HT-29 (cell line): ENCODE results near the gene RAPGEF1. TPM values are rescaled to one million over a fixed set of nuclear protein-coding genes. Genes with fewer than 3 reads are reported as not detected.

Experiments used
- DNase-seq: peaks from one replicate; pipeline ENCODE4 v3.0.0-alpha.2; 2015; ENCODE audit warnings: low spot score
- total RNA-seq: library from RNA; depleted of rRNA; stranded (reverse); fragments of >200 nt; shearing (Covaris generic); gene quantifications from 2 replicates; pipeline ENCODE4 v1.2.3, GENCODE V29; 2014

The RAPGEF1 gene
- total RNA-seq, 1 experiment from 2014 or later = 15.7 TPM

DNA sequence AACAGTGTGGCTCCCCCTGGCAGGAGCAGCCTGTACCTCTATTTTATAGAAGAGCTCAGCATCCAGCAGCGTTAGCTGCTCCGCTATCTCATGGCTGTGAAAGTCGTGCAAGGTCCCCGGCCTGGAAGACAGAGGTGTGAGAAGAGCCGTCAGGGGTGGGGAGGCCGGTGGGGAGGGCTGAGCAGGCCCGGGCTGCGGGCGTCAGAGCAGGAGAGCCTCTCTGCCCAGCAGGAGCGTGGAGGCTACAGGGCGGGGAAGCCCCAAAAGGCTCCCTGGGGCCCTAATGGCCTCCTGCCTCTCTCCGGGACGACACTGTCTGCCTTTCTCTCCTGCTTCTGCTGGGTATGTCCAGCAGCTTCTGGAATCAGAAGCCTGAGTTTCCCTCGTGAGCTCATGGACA, 152.0 kb downstream of the RAPGEF1 start:
- DNase-seq = no peak

DNA sequence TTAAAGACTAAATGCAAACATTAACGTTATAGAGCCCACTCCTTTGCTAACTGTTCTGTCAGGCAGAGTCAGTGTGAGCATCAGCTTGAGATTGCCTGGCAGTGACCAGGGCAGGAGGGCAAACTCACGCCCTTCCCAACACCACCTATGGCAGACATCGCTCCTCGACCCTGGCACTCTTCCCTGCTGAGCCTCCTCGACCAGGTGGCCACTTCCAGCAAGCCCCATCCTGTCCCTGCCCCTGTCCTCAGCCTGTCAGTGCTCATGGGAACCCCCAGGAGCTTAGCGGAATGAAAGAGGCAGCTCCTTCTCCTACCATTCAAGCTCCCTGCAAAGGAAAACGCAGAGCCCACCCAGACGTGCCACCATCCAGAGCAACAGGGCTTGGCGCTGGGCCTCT, 152.5 kb downstream of the RAPGEF1 start:
- DNase-seq = no peak

DNA sequence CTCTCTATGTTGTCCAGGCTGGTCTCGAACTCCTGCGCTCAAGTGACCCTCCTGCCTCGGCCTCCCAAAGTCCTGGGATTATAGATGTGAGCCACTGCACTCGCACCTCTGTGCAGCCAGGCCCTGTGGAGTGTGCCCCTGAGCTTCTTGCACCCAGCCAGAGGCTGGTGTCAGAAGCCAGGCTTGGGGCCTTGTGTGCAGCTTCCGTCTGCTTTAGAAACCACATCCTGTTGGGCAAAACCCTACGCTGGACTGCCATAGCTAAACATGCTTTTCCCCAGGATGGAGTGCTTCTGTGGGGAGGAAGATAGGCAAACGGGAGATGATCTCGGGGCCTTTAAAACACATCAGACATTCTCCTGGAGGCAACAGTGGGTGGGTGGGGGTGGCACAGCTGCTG, 154.5 kb downstream of the RAPGEF1 start:
- no peak for DNase-seq

DNA sequence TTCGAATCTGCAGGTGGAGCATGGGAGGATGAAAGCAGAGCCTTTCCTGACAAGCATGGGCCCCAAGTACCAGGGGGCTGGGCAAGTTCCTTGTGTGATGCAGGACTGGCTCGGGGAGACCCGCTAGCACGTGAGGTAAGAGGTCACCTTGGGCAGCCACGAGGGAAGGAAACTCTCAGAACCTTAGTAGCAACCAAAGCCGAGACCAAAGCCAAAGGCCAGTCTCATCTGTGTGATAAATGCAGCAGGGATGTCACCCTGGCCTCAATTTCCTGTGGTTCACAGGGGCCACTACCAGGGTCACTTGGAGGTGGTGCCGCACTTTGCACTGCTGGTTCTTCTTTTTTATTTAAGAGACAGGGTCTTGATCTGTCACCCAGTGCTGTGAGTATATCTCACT, 155.0 kb downstream of the RAPGEF1 start:
- no peak for DNase-seq

GRCh38 chr9:131583836-131584555, 155.9 kb downstream of the RAPGEF1 start:
- DNase-seq = no peak

DNA sequence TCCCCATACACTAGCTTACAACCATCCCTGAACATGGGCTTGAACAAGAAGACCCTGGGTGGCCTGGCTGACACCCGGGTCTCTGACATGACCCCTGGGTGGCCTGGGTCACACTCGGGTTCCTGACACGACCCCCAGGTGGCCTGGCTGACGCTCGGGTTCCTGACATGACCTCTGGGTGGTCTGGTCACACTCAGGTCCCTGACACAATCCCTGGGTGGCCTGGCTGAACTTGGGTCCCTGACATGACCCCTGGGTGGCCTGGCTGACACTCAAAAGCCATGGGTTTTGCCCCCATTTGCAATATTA, 156.6 kb downstream of the RAPGEF1 start:
- DNase-seq = no peak

GRCh38 chr9:131582466-131583336, 157.2 kb downstream of the RAPGEF1 start:
- DNase-seq = no peak

DNA sequence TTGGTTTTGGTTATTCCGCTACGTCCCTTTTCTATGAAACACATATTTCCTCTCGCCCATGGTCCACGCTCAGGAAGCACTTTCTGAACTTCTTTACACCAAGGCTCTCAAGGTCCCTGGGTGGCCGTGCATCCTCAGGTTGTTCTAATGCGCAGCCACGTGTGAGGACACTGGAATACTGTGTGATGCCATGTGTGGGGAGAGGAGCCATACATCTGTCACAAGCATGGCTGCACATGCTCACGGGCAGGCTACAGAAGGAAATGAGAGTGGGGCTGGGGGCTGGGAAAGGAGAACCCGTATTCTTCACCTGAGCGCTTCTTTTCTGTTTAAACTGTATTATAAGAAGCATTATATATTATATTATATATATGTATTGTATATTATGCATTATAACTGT, 157.8 kb downstream of the RAPGEF1 start:
- no peak for DNase-seq

DNA sequence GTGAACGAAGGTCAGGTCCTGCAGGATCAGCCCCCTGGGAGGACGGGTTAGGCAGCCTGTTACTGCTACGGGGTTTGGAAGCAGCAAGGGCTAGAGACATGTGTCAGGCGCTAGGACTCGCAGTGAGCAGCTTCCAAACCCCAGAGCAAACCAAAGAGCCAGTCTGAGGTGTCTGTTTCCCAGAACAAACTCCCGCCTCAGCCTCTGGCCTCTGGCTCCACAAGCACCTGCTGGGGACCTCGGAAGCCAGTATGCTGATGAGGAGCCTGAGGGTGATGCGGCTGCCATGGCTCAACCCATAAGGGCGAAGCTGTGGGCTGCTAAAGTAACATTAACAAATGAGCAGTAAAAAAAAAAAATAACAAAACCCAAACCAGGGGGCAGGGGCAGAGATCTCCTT, 159.5 kb downstream of the RAPGEF1 start:
- DNase-seq = no peak

DNA sequence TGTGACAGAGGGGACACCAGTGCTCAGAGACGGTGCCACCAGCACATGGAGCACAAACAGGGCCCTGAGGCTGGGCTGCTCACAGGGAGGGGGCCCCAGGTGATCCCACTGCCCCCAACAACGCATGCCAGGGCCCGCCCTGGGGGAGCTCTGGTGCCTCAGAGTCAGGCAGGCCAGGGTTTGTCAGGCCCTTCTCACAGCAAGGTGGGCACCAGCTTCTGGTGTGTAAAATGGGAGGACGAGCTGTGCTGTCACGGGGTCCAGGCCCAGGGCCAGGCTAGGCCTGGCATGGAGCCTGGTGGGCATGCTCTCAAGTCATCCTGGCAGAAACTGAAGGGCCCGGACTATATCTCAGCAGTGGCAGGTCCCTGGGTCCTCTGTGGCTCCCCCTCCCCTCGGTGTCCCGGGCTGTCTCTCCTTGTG, 160.1 kb downstream of the RAPGEF1 start:
- no peak for DNase-seq

DNA sequence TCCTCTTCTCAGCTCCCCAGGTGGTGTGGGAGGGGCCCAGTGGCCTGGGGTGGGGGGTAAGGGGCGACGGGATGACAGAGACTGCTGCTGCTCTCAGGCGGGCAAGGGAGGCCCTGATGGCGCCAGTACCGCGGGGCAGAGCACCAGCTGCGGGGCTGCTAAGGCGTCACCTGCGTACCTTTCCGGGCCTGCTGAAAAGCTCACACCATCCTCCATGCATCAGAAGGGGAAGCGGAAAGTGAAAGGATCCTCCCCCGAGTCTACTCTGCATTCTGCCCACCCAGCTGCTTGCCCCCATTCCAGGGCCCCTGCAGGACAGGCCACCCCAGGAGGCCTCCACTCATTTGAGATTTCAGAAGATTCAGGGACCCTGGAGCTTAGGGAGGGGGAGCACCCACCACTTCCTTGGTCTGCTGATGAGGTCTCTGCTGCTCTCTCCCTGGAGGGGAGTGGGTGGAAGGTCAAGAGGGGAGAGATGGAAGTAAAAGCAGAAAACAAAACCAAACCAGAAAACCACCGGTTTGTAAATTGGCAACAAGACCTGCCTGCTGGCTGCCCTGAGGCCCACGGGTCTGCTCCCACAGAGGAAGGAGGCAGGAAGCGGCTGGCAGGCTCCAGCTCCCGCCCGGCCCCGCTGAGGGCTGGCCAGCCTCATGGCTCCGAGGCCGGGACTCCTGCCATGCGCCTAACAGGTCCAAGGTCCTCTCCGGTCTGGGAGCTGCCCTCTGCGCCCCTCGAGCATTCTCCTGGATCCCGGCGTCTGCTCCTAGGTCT, 161.0 kb downstream of the RAPGEF1 start:
- no peak for DNase-seq

DNA sequence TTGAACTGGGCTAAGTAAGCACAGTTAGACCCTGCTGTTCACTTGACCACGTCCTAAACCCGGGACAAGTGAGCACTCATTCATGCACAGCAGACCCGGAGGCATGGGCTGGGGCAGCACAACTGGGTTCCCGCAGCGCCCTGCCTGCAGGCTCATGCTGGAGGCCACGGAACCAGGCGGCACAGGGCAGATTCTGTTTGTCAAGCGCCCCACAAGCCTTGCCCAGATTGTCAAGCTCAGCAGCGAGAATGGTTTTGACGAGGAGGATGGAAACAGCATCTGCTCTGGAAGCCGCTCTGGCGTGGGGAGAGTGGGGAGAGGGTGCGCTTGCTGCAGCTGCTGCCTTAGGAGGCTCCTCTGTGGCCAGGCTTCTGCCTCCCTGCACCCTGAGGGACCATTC, 161.9 kb downstream of the RAPGEF1 start:
- DNase-seq = no peak

DNA sequence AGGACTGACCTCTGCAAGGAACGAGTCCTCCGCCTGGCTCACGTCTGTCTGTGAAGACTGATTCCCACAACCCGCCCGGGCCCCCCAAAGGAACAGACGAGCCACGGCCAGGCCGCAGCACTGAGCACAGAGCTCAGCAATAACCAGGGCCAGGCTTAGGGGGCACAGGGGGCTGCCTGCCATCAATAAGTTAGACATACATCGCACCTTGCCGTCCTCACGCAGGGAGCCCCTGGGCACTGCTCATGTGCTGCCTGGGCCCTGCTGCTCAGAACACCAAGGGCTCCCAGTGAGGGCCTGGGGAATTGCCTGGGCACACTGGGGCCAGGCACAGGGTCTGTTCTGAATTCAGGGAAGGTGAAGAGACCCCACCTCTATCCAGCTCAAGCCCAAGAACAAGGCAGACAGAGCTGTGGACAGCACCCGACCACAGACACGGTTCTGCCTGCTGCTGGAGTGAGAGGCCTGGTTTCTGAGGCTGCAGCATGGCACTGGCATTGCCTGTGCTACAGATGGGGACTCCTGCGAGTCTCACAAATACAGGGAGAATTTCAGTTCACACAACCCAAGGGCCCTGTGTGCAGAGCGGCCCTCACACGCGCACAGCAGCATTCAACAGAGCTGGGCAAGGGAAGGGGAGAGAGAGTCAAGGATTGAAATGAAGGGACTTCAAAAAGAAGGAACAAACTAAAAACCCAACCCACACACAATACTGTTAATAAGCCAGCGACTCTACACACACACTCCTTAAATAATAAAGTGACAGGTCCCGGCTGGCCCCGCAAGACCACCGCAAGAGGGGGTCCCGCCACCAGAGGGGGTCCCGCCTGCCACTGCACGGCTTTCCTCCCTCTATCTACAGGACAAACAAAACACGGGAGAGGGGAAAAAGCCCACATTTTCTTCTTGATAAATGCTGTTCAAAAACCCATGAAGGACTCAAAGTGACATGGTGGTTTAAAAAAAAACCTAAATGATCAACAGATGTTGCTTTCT, 162.6 kb downstream of the RAPGEF1 start:
- DNase-seq = no peak

DNA sequence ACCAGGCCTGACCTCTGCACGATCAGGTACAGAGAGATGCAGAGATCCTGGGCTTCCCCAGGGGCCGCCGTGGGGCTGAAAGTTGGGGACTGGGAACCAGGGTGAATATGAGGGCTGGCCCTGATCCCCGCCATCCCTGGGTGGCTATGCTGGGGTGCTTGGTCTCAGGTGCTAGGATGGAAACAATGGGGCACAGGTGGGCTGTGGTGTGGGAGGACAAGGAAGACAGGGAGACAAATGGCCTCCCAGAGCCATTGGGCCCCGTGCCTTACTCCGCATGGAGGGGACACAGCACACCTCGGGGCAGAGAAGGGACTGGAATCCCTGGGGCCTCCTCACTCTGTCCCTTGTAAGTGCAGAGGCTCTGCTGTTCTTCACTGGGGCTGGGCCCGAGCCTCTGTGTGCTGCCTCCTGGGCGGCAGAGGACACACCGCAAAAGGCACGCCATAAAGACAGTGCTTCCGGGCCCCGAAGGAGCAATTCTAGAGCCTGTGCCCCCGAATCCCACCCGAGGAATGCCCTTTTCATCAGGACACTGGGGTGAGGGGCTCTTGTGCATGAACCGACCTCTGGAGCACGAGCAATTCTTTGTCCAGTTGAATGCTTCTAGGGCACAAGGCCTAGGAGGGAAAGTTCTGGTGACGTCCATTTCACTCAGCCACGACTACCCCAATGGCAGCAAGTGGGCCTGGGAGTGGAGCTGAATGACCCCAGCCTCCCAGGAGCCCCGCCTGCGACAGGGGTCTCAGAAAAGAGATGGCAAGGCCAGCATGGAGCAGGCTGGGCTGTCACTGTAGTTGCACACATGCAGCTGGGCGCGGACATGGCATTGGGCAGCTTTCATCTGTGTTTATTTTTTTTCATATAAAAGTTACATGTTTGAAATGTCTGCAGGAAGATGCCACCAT, 163.7 kb downstream of the RAPGEF1 start:
- DNase-seq = no peak

DNA sequence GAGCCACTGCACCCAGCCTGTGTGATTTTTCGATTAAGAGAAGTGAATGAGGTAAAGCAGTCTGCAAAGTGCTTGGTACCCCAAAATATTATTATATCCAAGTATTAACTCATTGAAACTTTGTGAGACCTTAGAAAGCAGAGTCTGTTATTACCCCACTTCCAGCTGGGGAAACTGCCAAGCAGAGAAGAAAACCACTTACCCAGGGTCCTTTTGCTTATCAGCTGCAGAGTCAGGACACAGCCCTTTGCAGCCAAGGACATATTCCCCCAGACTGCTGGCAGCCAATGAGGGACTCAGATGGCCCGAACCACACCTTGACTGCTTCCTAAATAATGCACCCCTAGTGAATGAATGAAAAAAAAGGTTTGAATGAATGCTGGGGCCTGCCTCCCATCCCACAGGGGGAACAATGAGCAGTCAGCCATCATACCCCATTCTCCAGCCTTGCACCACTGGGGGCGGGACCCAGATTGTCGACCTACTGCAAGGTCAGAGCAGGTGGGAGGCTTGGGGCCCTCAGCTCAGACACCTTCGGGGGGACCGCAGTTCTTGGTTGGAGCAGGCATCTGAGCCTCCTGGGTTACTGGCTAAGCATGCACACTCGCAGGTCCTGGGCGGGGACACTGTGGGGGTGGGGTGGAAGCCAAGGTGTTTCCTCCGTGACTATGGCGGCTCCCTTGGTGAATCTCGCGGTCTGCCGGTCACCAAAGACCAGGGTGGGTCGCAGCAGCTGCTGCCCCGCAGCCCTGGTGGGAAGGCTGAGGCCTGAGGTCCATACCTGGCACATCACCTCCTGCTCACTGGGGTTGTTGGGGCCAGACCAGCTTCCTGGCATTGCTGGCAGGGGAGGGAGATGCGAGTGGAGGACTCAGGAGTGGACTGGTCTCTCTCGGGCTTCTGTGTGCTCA, 164.9 kb downstream of the RAPGEF1 start:
- DNase-seq = no peak

GRCh38 chr9:131567910-131568309, 172.0 kb downstream of the RAPGEF1 start:
- DNase-seq = no peak

- DNase-seq = no peak
Observed at GRCh38 chr9:131566158-131566557, 173.7 kb downstream of the RAPGEF1 start.

DNA sequence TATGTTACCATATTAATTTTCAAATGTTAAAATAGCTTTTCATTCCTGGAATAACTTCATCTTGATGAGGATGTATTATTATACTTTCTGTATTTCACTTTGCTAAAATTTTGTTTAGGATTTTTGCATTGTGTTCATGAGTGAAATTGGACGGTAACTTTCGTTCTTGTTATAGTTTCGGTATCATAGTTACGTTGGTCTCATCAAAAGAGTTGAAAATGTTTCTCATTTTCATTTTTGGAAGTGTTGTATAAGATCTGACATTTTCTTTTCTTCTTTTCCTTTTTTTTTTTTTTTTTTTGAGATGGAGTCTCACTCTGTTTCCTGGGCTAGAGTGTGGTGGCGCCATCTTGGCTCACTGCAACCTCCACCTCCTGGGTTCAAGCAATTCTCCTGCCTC, 174.5 kb downstream of the RAPGEF1 start:
- DNase-seq = no peak
